GM21737 (cell line): Measurements from ENCODE around the gene RAB4B.
"Not testable (repeated sequence)": the region's sequence is repeated elsewhere in the genome, so short reads cannot be mapped to it uniquely, and the experiment has no call there.

Experiments used
- ATAC-seq: cut with Tn5 transposase; IDR thresholded peaks from one replicate; pipeline ENCODE4 v1.9.1; 2021; ENCODE audit warnings: mild to moderate bottlenecking, moderate library complexity; ENCODE audit not compliant: unreplicated experiment

Gene RAB4B

GRCh38 chr19:40777937-40778705 is at the start of gene RAB4B:
Gene RAB4B, plus strand, starts transcription at chr19:40778247. Its CDS starts 129 bp downstream, at chr19:40778376.
- peak; percentile 65 for ATAC-seq

- not testable (repeated sequence) for ATAC-seq
These were observed 48.0 kb upstream of the RAB4B start for GRCh38 chr19:40730065-40730464.

- not testable (repeated sequence) for ATAC-seq
These were observed 45.7 kb upstream of the RAB4B start for GRCh38 chr19:40732304-40732703.

GRCh38 chr19:40733149-40733548 is 44.9 kb upstream of the RAB4B start:
- ATAC-seq, result no peak

GRCh38 chr19:40735013-40735771 is 42.9 kb upstream of the RAB4B start:
- no peak for ATAC-seq

- no peak for ATAC-seq
These were observed 41.4 kb upstream of the RAB4B start for GRCh38 chr19:40736661-40737060.

GRCh38 chr19:40737102-40737644 is 40.9 kb upstream of the RAB4B start:
- ATAC-seq, result no peak

GRCh38 chr19:40739030-40739839 is 38.8 kb upstream of the RAB4B start:
- no peak for ATAC-seq

GRCh38 chr19:40739871-40740703 is 38.0 kb upstream of the RAB4B start:
- no peak for ATAC-seq

- no peak for ATAC-seq
These were observed 37.3 kb upstream of the RAB4B start for GRCh38 chr19:40740747-40741146.

GRCh38 chr19:40741527-40742390 is 36.3 kb upstream of the RAB4B start:
- no peak for ATAC-seq

GRCh38 chr19:40742477-40742876 is 35.6 kb upstream of the RAB4B start:
- ATAC-seq, result no peak

- ATAC-seq, result no peak
These were observed 35.2 kb upstream of the RAB4B start for GRCh38 chr19:40742886-40743285.

GRCh38 chr19:40743926-40744325 is 34.1 kb upstream of the RAB4B start:
- no peak for ATAC-seq

- no peak for ATAC-seq
These were observed 33.3 kb upstream of the RAB4B start for GRCh38 chr19:40744554-40745401.

- ATAC-seq, result no peak
These were observed 32.7 kb upstream of the RAB4B start for GRCh38 chr19:40745402-40745780.

- ATAC-seq, result no peak
These were observed 30.5 kb upstream of the RAB4B start for GRCh38 chr19:40747536-40747935.
